HG02571 (cell line): ENCODE measurements around the gene TRIM5.
"Not testable (repeated sequence)": the region's sequence is repeated elsewhere in the genome, so short reads cannot be mapped to it uniquely, and the experiment has no call there.

ENCODE experiments used
- ATAC-seq: cut with Tn5 transposase; IDR thresholded peaks from one replicate; pipeline ENCODE4 v1.9.1; 2021; ENCODE audit warnings: mild to moderate bottlenecking, moderate library complexity; ENCODE audit not compliant: unreplicated experiment

The TRIM5 gene

DNA sequence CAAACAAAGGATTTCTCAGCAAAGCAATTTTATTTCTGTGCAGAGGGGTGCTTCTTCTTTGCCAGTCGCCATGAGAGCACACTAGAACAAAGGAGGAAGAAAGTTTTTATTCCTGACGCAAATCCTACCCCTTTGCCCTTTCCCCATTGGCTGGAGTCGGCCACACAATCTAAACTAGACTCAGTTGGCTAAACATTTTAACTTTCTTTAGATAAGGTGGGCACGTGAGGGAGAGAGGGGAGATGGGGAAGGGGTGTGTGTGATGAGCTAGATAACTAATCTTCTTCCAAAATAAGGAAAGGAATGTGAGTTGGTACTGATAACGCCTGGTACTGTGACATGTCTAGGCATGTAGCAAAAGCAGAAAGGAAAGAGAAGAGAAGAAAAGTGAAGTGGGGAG is 5.3 kb upstream of the TRIM5 start:
- no peak for ATAC-seq

DNA sequence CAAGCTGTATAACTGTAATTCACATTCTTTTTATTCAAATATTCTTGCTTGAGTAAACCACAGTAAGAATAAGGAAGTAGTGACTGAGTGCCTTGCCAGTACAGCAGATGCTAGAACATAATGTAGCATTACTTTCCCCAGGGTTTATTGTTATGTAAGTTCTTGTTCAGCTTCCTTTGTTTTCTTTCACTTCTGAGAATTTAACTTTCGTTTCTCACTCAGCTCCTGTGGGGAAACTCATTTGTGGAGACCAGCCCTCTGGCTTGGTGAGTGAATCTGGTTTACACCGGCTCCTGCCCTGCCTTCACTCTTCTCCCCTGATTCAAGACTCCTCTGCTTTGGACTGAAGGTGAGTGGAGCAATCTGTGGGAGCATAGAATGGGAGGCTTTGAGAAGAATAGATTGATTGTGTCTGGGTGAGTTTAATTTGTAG is 4.7 kb upstream of the TRIM5 start, which contains the start of gene TRIM22:
TRIM22 (plus strand) TSS at position 240 of the 433 bp plus-strand sequence. CDS start 6,443 bp downstream, outside the sequence.
- peak; percentile 68 for ATAC-seq

DNA sequence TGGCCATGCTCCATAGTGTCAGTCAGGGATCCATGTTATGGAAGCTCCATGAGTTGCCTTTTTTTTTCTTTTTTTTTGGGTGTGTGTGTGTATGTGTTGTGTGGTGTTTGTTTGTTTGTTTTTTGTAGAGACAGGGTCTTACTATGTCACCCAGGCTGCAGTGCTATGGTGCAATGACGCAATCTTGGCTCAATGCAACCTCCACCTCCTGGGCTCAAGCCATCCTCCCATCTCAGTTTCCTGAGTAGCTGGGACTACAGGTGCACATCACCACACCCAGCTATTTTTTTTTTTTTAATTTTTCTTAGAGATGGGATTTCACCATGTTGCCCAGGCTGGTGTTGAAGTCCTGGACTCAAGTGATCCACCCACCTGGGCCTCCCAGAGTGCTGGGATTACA is 3.6 kb upstream of the TRIM5 start:
- no peak for ATAC-seq

DNA sequence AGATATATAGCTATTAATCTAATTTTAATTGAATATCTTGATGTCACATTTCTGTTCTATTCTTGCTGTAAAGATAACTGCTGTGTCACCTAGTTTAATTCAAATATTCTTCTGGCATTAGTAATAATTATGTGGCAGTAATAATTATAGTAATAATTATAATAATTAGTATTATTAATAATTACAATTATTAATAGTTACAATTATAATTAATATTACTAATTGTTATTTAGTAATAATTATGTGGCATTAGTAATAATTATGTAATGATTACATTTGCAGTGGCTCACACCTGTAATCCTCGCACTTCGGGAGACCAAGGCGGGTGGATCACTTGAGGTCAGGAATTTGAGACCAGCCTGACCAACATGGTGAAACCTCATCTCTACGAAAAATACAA is 1.6 kb upstream of the TRIM5 start:
- ATAC-seq = no peak

DNA sequence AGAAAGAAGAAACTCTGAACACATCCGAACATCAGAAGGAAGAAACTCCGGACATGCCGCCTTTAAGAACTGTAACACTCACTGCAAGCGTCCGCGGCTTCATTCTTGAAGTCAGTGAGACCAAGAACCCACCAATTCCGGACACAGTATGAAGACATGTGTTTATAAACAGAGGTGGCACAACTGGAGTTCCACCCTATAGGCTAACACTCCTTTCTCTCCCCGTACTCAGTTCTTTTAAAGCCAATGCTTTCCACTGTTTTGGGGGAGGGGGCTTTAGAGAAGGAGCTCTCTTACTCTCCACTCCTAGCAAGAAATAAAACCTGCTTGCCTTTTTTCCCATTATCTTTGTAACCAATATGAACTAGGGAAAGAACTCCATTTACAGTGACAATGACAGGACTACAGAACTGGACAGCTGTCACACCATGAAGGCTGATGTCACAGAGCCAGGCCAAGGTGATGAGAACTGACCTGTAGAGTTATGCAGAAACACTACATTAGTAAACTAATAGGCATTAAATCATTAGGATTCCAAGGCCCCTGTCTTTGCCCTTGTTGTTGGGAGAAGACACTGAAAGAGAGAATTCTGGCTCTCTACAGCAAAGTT is 733 bp downstream of the TRIM5 start:
- ATAC-seq = peak; percentile 23

DNA sequence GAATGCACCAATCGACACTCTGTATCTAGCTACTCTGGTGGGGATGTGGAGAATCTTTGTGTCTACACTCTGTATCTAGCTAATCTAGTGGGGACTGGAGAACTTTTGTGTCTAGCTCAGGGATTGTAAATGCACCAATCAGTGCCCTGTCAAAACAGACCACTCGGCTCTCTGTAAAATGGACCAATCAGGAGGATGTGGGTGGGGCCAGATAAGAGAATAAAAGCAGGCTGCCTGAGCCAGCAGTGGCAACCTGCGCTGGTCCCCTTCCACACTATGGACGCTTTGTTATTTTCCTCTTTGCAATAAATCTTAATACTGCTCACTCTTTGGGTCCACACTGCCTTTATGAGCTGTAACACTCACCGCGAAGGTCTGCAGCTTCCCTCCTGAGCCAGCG is 1.3 kb downstream of the TRIM5 start:
- not testable (repeated sequence) for ATAC-seq

DNA sequence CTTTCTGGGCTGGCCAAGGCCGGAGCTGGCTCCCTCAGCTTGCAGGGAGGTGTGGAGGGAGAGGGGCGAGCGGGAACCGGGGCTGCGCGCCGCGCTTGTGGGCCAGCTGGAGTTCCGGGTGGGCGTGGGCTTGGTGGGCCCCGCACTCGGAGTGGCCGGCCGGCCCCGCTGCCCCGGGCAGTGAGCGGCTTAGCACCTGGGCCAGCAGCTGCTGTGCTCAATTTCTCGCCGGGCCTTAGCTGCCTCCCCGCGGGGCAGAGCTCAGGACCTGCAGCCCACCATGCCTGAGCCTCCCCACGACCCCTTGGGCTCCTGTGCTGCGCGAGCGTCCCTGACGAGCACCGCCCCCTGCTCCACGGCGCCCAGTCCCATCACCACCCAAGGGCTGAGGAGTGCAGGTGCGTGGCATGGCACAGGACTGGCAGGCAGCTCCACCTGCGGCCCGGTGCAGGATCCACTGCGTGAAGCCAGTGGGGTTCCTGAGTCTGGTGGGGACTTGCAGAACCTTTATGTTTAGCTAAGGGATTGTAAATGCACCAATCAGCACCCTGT is 1.9 kb downstream of the TRIM5 start:
- not testable (repeated sequence) for ATAC-seq

DNA sequence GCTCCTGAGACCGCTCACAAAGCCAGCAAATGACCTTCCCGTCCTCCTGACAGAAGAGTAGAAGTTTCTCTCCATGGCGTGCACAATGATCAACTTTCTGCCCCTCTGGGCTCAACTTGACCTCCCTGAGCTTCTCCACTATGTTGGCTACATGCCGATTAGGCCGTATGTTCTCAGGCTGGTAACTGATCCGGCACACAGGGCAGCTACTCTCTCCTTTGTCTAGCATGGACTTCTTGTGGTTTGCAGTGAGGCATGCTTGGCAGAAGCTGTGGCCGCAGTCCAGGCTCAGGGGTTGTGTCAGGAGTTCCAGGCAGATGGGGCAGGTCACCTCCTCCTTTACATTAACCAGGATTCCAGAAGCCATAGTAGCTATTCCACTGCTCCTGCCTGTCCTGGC is 5.1 kb downstream of the TRIM5 start:
- ATAC-seq = no peak

DNA sequence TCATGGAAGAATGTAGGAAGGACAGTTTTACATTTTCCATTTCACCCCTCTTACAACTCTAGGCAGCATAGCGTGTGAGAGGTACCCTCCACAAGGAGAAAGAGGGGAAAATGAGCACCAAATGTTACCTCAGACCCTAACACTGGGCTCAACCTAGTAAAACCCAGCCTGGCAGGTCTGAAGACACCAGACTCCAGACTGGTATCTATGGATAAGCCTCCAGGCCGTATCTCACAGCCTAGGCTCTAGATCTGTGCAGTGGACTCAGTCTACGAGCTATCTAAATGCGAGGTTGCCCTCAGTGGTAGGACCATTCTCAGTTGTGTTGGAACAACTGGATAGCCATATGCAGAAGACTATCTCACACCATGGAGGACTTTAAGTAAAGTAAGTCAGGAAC is 10.5 kb downstream of the TRIM5 start:
- ATAC-seq = no peak

DNA sequence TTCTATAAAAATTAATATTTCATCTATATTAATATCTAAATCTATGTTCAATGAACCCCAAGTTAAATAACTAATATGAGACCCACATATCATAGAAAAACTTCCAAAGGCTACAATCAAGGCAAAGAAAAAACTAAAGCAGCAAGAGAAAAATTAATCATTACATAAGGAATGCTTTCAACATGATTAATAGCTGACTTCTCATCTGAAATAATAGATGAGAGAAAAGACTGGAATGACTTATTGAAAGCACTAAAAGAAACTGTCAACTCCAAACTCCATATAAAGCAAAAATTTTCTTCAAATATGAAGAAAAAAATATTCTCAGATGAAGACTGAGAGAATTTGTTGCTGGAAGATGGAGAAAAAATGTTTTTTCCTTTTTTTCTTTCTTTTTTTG is 13.0 kb downstream of the TRIM5 start:
- ATAC-seq = no peak

DNA sequence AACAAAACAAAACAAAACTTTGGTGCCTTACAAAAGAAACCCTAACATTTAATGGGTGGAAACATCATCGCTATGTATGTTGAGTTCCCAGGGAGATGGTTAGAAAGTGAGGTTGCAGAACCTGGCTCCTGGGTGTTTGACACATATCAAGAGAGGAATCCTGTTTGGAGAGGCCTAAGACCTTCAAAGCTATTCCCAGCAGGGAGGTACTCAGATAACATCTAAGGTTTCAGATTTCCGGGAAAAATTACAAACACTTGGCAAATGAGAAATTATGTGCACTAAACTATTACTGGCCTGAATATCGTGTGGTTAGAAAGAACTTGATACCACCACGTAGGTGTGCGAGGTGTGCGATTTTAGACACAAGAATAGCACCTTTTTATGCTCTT is 18.5 kb downstream of the TRIM5 start:
- ATAC-seq = no peak

DNA sequence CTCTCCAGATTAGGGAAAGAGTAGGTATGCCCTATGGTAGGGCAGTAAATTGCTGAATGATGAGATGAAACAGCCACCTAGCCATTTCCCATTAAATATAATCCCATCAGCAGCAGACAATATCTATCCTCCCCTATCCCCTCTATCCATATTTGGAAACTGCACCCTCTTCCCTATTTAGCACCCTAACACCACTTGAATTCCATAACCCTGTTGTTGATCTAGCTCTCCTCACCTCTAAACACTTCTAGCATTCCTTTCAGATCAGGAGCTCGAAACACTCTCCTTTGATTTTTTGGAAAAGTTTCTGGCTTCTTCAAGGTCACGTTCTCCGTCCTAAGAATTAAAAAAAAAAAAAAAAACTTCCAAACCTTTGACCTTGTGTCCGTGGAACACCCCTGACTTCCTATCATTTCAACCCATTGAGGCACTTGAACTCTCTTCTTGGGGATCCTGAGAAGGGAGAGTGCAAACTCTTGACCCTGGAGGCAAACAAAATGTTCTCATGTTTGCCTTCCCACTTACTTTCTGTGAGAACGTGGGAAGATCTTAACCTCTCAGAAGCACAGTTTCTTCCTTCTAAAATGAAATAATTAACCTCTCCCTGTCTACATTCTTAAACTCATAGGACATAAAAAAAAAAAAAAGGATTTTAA is 19.0 kb downstream of the TRIM5 start:
- no peak for ATAC-seq

DNA sequence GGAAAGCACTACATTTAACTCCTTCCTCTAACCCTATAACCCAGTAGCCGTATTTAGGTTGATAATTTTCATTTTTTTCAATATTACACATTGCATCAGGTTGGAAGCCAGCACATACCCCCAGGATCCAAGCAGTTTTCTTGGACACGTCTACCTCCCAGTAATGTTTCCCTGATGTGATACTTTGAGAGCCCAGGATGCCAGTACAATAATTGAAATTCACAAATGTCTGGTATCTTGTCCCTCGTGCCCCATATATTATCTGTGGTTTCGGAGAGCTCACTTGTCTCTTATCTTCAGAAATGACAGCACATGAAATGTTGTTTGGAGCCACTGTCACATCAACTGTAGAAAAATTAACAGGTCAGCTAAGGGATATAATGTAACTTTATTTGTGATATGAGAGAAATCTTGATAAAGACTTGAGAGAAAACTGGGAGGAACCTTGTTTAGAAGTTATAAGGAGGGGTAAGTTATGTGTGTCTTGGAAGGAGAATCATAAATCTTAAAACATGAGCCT is 19.8 kb downstream of the TRIM5 start:
- ATAC-seq = no peak

DNA sequence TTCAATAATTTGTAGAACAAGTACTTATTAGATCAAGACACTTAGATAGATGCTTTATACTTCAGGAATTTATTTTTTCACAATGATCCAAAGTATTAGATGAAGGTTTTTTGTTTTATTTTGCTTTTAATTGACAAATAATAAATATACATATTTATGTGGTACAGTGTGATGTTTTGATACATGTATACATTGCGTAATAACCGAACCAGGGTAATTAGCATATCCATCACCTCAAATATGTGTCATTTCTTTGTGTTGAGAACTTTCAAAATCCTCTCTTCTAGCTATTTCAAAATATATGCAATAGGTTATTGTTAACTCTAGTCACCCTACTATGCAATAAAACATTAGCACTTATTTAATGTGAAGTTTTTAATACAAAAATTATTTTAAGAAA is 21.4 kb downstream of the TRIM5 start:
- no peak for ATAC-seq

DNA sequence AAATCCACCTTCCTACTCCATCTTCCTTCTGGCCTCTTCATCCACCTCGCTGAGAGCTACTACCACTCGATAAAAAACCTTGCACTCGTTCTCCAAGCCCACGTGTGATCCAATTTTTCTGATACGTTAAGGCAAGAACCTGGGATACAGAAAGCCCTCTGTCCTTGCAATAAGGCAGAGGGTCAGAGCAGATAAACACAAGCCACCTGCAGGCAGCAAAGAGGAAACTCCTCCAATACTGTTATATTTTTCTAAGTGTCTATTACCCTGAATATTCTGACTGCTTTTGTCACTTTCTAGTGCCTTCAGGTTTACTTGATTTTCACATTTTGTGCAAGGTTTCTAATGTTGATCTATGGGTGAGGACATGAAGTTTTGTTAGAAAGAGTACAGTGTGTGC is 26.6 kb downstream of the TRIM5 start:
- ATAC-seq = no peak

DNA sequence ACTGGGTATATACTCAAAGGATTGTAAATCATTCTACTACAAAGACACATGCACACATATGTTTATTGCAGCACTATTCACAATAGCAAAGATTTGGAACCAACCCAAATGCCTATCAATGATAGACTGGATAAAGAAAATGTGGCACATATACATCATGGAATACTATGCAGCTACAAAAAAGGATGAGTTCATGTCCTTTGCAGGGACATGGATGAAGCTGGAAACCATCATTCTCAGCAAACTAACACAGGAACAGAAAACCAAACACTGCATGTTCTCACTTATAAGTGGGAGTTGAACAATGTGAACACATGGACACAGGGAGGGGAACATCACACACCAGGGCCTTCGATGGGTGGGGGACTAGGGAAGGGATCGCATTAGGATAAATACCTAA is 27.9 kb downstream of the TRIM5 start:
- not testable (repeated sequence) for ATAC-seq

DNA sequence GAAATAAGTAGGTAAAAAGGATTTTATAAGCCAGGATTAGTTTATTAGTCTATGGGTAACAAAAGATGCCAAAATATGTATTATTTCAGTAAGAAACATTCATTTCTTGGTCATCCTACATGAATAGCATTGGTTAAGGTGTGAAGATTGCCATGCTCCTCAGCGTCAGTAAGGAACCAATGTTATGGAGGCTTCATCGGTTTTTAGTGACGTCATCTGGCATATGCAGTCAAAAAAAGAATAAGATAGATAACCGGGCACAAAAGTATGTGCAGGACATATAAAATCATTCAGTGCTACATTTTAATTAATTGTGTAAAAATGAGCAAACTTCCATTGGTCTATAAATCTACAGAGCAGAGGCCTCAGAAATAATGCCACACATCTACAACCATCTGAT is 29.4 kb downstream of the TRIM5 start:
- ATAC-seq = no peak

DNA sequence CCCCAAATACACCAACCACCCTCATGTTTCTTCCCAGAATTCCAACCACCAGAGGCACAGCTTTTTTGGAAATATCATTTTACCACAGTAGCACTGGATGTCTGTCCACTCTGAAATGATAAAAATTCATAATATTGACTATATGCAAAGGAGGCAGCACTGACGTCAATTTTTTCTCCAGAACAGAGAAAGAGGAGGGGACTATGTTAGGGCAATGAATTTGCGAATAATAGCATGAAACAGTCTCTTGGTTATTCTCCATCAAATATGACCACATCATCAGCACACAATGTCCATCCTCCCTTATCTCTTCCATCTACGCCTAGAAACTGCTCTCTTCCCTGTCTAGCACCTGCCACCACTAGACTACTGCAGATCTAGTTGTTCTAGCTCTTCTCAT is 38.7 kb downstream of the TRIM5 start:
- no peak for ATAC-seq

DNA sequence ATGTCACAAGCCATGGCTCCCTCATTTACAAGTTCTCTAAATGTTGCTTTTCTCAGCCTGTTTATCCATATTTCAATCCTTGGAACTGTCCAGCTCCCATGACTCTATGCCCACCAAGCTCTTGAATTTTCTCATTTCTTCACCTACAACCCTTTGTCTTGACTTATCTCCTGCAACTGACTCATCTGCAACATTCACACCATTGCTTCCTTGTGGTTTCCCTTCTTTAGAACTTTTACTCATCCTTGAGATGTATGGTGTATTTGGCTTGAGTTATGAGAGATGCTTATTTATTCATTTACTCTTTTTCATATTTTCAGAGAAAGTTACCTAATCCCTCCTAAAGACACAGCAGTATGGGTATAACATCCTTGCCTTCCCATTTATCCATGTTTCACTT is 41.3 kb downstream of the TRIM5 start:
- ATAC-seq = no peak

DNA sequence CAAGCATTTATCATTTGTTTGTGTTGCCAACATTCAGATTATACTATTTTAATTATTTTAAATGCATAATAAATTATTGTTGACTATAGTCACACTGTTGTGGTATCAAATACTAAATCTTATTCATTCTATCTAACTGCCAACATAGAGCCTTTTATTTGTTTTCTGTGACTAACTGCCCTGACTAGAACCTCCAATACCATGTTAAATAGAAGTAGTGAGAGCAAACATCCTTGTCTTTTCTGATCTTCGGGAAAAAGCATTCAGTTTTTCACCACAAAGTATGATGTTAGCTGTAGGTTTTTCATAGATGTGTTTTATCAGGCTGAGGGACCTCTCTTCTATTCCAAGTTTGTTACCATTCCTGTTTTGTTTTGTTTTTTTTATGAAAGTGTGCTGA is 44.9 kb downstream of the TRIM5 start:
- no peak for ATAC-seq

DNA sequence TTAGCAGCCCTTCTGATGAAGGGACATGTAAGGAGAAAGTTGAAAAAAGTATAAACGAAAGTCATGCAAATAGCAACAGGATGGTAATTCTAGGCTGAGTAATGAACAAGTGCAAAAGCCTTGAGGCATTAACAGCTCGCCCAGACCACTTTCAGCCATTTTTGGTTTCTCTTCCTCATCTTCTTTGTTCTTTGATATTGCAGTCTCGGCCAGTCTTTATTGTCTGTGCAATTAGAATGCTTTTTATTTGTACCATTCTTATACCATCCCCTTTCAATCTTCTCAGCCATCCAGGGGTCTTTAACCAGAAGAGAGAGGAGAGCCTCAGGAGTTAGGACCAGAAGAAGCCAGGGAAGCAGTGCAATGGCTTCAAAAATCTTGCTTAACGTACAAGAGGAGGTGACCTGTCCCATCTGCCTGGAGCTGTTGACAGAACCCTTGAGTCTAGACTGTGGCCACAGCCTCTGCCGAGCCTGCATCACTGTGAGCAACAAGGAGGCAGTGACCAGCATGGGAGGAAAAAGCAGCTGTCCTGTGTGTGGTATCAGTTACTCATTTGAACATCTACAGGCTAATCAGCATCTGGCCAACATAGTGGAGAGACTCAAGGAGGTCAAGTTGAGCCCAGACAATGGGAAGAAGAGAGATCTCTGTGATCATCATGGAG is 52.8 kb downstream of the TRIM5 start:
- peak; percentile 97 for ATAC-seq

DNA sequence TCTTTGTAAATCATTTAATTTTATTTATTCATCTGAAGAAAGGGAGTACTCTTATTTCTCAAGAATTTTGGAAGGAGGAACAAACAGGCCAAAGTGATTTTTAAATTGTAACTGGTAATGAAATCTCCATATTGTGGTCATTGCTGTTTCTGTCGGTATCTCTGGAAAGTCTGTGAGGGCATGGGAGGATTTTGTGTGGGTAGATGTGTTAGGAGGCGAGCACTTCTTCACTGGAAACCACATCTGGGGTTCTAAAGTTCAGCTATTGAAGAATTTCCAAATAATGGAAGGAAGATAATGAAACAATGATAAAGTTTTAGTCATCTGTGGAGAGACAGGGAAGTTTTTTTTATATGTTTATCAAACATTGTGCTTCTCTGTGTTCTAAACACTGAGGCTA is 53.5 kb downstream of the TRIM5 start:
- peak; percentile 9 for ATAC-seq
